GM21360 (cell line): ENCODE data around the gene LDLRAD3.
"Not testable (repeated sequence)": the region's sequence is repeated elsewhere in the genome, so short reads cannot be mapped to it uniquely, and the experiment has no call there.

Experiments
- ATAC-seq: cut with Tn5 transposase; IDR thresholded peaks from one replicate; pipeline ENCODE4 v1.9.1; 2021; ENCODE audit warnings: mild to moderate bottlenecking, moderate library complexity; ENCODE audit not compliant: unreplicated experiment

The LDLRAD3 gene

GRCh38 chr11:36038541-36038940 lies 94.7 kb downstream of the LDLRAD3 start:
- no peak for ATAC-seq

- ATAC-seq: no peak
Observed at GRCh38 chr11:36039471-36039870, 95.6 kb downstream of the LDLRAD3 start.

DNA sequence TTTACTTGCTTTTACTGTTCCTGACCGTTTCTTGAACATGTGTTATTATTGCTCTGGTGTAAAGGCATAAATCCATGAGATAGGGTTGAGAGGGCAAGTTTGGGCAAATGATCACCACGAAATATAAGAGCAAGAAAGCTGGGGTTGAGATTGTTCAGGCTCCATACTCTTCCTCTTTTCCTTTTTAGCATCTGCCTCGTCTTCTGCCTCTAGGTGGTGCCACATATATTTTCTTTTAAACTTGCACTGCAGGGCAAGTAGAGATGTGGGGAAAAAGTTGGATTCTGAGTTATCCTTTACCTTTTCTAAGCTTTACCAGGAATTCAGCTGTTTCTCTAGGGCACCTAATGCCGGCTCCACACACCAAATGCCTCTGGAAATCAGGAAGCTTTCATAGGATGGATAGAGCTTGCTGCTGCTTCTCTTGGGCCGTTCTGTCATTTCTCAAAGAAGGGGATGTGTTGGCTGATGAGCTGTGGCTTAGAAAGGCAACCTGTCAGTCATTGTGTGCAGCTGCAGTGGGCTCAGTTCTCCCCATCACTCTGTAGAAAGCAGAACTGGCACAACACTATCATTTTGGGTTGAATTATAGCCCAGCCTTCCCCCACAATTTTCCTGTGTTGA lies 98.2 kb downstream of the LDLRAD3 start:
- ATAC-seq: no peak

GRCh38 chr11:36044636-36045035 lies 100.8 kb downstream of the LDLRAD3 start:
- ATAC-seq: no peak

DNA sequence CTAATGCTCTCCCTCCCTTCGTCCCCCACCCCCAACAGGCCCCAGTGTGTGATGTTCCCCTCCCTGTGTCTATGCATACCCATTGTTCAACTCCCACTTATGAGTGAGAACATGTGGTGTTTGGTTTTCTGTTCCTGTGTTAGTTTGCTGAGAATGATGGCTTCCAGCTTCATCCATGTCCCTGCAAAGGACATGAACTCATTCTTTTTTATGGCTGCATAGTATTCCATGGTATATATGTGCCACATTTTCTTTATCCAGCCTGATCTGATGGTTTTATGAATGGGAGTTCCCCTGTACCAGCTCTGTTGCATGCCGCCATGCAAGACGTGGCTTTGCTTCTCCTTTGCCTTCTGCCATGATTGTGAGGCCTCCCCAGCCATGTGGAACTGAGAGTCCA lies 102.1 kb downstream of the LDLRAD3 start:
- not testable (repeated sequence) for ATAC-seq

GRCh38 chr11:36046932-36047331 lies 103.1 kb downstream of the LDLRAD3 start:
- ATAC-seq: no peak

DNA sequence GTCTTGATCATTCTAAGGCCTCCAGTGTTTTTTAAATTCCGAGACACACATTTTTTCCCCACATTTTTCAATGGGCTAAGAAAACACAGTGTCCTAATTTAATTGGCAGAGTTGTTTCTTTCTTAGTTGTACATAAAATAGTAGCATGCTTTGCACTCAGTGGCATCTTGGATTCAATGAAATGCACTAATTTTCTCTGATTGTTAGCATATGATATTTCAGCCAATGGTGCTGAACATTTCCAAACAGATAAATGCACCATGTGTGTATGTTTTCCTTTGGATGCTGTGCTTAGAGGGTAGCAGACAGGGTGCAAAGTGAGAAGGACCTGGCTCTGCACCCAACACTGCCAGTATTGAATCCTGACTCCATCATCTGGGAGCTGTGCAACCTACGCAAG lies 103.5 kb downstream of the LDLRAD3 start:
- no peak for ATAC-seq

- ATAC-seq: no peak
Observed at GRCh38 chr11:36048496-36049247, 104.8 kb downstream of the LDLRAD3 start.

DNA sequence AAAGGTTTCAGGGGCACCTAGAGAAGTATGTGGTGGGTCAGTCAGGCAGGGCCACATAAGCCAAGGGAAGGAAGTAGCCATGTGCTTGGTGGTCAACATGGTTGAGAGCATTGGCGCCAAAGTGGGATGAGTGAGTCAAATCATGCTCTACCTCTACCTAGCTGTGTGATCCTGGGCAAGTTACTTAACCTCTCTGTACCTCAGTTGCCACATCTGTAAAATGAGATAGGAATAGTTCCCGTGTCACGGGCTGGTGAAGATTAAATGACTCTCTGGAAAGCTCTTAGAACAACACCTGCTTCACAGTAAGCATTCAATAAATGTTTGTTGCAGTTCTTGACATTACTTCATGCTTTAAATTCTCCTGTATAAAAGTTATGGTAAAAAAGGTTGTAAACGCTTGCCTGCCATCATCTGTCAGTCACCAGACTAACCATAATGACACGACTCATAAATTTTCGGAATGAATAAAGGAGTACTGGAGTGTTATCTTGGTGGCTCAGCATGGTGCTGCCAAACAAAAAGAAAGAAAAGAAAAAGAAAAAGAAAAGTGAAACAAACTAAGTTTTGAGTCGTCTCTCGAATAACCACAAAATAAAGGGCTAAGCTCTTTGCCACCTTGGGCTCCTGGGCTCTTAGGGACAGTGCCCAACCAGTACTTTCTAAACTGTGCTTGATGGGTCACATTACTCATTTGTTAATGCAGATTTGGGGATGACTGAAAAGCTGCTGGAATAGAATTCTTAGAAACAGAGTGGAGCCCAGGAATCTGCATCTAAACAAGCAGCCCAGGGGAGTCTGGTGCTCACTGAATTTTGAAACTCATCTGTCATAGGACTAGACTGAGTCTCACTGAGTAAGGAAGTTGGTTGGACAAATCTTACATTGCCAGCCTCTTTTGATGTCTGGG lies 107.6 kb downstream of the LDLRAD3 start:
- ATAC-seq: no peak

GRCh38 chr11:36053281-36053680 lies 109.4 kb downstream of the LDLRAD3 start:
- no peak for ATAC-seq

- no peak for ATAC-seq
Observed at GRCh38 chr11:36053862-36054261, 110.0 kb downstream of the LDLRAD3 start.

DNA sequence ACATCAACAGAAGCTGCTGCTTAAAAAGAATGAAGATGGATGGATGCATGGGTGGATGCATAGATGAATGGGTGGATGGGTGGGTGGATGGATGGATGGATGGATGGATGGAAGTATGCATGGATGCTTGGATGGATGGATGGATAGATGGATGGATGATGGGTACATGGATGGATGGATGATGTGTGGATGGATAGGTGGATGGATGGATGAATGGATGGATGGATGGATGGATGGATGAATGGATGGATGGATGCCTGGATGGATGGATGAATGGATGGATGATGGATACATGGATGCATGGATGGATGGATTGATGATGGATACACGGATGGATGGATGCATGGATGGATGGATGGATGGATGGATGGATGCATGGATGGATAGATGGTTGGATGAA lies 110.8 kb downstream of the LDLRAD3 start:
- ATAC-seq: no peak

DNA sequence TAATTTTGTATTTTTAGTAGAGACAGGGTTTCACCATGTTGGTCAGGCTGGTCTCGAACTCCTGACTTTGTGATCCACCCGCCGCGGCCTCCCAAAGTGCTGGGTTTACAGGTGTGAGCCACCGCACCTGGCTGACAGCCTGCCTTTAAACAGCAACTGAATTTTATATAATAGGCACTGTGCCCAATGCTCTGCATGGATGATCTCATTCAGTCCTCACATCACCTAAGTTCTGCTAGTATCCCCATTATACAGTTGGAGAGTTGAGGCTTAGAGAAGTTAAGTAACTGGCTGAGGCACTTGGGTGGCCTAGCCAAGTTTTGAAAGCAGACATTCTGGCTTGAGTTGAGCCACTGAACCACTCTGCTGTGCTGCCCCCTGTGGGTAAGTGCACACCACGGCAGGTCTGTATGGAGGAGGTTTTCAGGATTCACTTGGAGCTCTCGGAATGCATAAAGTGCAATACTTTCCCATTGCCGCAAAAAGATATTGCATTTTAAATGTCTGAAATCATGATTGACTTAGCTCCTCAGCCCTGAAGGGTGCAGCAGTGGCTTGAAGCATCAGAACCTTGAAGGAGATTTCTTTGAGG lies 112.4 kb downstream of the LDLRAD3 start:
- no peak for ATAC-seq

- no peak for ATAC-seq
Observed at GRCh38 chr11:36057379-36058042, 113.6 kb downstream of the LDLRAD3 start.

GRCh38 chr11:36059660-36060059 lies 115.8 kb downstream of the LDLRAD3 start:
- no peak for ATAC-seq

- no peak for ATAC-seq
Observed at GRCh38 chr11:36060926-36061325, 117.1 kb downstream of the LDLRAD3 start.

DNA sequence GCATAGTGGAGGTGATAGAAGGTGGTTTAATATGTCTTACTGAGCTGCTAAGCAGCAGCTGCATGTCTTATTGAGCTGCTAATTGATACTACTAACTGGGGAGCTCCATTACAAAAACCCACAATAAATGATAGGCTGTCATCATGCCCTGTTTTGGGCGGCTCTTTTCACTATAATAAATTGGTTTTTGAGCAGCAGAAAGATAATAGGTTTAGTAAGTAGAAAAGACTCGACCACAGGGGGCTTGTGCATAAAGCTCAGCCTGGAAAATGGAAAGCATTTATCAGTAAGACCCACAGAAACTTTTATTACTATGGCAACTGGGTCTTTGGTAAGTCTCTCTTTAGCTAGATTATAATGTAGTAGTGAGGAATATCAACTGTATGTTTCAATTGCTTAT lies 117.6 kb downstream of the LDLRAD3 start:
- no peak for ATAC-seq

GRCh38 chr11:36062796-36063365 lies 119.0 kb downstream of the LDLRAD3 start:
- ATAC-seq: no peak

DNA sequence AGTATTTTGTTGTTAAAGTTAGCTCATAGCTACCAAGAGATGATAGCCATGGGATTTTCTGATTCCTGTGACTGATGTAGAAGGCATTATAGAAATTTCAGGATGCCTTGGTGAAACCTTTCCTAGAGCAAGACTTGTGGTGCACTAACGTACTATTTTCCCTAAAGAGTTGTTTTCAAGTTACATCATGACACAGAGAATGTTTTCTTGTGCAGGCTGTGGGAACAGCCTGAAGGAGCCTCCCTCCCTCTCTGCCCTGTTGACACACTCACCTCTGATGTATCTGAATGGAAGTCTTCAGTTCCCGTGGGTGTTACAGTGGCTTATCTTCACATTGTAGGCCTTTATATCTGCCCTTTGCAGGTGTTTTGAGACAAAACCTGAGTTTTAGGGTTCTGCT lies 121.6 kb downstream of the LDLRAD3 start:
- no peak for ATAC-seq

GRCh38 chr11:36066891-36067290 lies 123.0 kb downstream of the LDLRAD3 start:
- ATAC-seq: no peak
